ENCODE measurements around the gene BTBD2. TPM values are rescaled to one million over a fixed set of nuclear protein-coding genes. Genes with fewer than 3 reads are reported as not detected.

The BTBD2 gene
- total RNA-seq, 1 donor from 2014 or later, result 81.5 TPM

DNA sequence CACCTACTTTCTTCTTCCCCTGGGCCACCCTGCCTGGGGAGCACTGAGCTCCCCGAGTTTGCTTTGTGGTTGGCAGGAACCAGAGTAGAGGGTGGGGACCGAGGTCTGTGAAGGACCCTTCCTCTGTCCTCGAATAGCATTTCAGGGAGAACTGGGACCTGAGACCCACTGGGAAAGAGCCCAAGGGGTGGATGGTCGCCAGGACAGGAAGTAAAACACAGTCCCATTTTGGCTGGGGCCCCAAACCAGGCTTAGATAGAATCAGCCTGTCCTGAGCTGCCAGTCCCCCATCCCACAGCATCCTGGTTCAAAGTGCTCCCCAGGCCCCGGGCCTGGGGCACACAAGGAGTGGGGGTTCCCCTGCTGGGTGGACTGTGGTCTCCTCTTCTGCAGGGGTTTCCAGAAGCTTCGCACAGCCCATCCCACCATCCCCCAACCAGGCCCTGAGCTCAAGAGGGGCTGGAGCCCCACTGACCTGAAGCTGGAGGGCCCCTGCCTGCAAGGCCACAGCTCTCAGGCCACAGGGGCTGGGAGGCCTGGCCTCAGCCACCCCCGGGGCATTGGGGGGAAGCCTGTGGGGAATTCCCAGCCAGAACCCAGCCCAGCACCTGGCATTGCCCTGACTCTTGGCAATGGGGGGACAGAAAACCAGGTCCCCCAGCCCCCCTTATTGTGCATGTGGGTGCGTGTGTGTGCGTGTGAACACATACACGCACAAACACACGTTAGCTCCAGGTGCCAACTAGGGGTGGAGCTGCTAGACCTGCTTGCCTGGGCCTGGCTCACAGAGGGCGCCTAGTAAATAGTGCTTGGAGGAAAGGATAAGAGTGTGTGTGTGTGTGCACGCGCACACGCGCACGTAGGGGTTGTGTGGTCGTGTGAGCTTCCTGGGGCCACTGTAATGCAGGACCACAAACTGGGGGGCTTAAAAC lies 36.5 kb upstream of the BTBD2 start:
- no peaks in the 10 kb centered on the region for H3K36me3 ChIP-seq
- no peaks in the 10 kb centered on the region for H3K27me3 ChIP-seq
- H3K27ac ChIP-seq, result peak overlapping the region; percentile 99
- intact Hi-C loops (cut with DNase I), result no loop called here
- H3K4me3 ChIP-seq, result peak overlapping the region; percentile 93 to 99
- peaks cover 85% of the 10 kb centered on the region for H3K4me1 ChIP-seq
- H3K9me3 ChIP-seq, result no peaks in the 10 kb centered on the region
- DNase-seq (ENCODE audit: extremely low spot score in 2 of 2), result no peak
- TF ChIP-seq POLR2AphosphoS5 (IDR thresholded peaks at IDR 0.05; ENCODE audit: insufficient read depth in 1 of 2, low read depth in 1 of 2) (no peak), POLR2A (IDR thresholded peaks at IDR 0.05) (no peak)
- TF ChIP-seq, protein P1, sequence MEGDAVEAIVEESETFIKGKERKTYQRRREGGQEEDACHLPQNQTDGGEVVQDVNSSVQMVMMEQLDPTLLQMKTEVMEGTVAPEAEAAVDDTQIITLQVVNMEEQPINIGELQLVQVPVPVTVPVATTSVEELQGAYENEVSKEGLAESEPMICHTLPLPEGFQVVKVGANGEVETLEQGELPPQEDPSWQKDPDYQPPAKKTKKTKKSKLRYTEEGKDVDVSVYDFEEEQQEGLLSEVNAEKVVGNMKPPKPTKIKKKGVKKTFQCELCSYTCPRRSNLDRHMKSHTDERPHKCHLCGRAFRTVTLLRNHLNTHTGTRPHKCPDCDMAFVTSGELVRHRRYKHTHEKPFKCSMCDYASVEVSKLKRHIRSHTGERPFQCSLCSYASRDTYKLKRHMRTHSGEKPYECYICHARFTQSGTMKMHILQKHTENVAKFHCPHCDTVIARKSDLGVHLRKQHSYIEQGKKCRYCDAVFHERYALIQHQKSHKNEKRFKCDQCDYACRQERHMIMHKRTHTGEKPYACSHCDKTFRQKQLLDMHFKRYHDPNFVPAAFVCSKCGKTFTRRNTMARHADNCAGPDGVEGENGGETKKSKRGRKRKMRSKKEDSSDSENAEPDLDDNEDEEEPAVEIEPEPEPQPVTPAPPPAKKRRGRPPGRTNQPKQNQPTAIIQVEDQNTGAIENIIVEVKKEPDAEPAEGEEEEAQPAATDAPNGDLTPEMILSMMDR (IDR thresholded peaks at IDR 0.05), result no peak

DNA sequence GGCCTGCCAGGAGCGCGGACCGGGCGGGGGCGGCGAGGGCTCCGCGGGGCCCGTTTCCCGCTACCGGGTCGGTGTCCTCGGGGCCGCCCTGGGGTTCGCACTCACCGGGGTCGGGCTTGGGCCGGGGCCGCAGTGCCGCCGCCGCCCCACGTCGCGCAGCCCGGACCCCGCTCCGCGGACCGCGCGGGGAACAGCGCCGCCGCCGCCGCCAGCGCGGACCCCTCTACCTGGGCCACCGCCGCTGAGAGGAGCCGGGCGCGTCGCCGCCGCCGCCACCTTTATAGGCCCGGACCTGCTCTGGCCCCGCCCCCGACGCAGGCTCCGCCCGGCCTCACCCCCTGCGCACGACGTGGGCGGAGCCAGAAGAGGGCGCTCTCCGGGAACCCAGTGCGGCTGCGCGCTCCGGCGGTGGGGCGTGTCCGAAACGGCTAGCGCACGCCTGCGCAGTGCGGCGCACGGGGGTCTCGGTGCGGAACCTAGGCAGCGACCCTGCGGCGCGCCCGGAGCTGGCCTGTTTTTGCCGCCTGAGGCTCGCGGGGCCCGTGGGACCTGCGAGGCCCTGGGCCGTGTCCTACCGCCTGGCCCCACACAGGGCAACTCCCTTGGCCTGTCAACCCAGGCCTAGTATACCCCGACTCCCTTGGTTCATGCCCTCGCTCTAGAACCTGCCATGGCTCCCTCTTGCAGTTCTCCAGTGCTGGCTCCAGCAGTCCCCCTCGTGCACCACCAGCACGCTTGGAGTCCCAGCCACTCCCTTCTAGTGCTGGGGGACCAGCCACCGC lies 35.7 kb upstream of the BTBD2 start, which contains the start of gene MKNK2:
MKNK2 (minus strand) TSS at position 254 of the 782 bp plus-strand sequence. CDS start 393 bp downstream, outside the sequence.
- intact Hi-C loops (cut with DNase I), result no loop called here
- Histone ChIP-seq H3K4me1 (peaks cover 85% of the 10 kb centered on the region), H3K4me3 (peak within 1 kb of the TSS; percentile 93 to 99), H3K36me3 (peaks cover 0 to 7% of the 10 kb centered on the region in 2 donors), H3K27ac (peak within 1 kb of the TSS; percentile 100), H3K9me3 (no peaks in the 10 kb centered on the region), H3K27me3 (no peaks in the 10 kb centered on the region)
- TF ChIP-seq POLR2A (IDR thresholded peaks at IDR 0.05) (peak; percentile 86 to 99), POLR2AphosphoS5 (IDR thresholded peaks at IDR 0.05; ENCODE audit: insufficient read depth in 1 of 2, low read depth in 1 of 2) (peak; percentile 53 to 79)
- TF ChIP-seq, protein P1 (IDR thresholded peaks at IDR 0.05), result peak; percentile 14 to 62 (median 16)
- no peak for DNase-seq (ENCODE audit: extremely low spot score in 2 of 2)

DNA sequence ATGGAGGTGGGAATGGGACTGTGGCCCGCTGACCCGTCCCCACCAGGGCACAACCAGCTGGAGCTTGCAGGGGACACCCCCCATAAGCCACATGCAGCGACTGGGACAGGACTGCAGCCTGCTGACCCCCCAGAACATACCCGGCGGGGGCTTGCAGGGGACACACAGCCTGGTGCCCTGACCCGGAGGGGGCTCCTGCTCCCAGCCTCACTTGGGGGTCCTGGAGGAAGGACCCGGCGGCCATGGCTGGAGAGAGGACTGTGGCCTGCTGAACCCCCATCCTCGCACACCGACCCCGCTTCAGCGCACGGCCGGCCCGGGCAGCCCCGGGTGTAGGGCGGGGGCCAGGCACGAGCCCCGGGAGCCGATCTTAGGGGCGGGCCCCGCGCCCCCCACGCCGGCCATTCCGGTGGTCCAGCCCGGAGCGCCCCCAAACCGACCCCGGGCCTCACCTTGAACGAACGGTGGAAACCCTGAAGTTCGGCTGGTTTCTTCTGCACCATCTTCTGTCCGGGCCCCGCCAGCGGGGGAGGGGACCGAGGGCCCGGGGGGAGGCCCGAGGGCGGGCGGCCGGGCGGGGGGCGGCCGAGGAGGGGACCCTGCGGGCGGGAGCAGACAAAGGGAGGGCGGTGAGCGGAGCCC lies 35.0 kb upstream of the BTBD2 start:
- no peaks in the 10 kb centered on the region for H3K27me3 ChIP-seq
- DNase-seq (ENCODE audit: extremely low spot score in 2 of 2), result no peak
- peaks cover 85% of the 10 kb centered on the region for H3K4me1 ChIP-seq
- no peaks in the 10 kb centered on the region for H3K9me3 ChIP-seq
- H3K36me3 ChIP-seq, result peaks cover 0 to 14% of the 10 kb centered on the region in 2 donors
- peak overlapping the region; percentile 93 to 99 for H3K4me3 ChIP-seq
- intact Hi-C loops (cut with DNase I), result no loop called here
- H3K27ac ChIP-seq, result peak overlapping the region; percentile 100
- TF ChIP-seq POLR2A (IDR thresholded peaks at IDR 0.05) (no peak), POLR2AphosphoS5 (IDR thresholded peaks at IDR 0.05; ENCODE audit: insufficient read depth in 1 of 2, low read depth in 1 of 2) (peak in 1 of 2 donors; percentile 76)
- TF ChIP-seq, protein P1 (IDR thresholded peaks at IDR 0.05), result no peak

DNA sequence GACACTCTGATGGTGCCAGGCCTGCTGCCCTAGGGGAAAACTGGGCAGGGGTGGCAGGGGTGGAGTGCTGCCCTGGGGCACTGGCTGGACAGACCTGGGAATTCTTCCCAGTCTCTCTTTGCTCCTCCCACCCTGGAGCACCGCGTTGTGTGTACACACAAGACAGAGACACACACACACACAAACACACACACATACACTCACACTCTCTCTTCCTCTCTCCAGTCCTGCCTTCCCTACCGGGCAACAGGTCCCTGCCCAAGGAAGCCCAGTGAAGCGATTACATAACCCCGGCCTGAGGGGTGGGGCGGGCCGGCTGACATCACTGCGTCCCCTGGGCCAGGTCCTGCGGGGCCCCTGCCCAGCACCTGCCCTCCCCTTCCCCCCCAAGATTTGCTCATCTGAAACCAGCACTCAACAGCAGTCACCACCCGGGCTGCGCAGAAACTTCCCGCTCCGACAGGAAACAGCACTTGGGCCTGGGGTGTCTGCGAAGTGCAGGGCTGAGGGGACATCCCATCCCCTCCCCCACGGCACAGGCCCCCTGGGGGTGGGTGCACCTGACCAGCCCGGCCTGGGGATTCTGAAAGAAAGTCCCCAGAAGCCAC lies 34.3 kb upstream of the BTBD2 start:
- peaks cover 85% of the 10 kb centered on the region for H3K4me1 ChIP-seq
- TF ChIP-seq, protein P1 (IDR thresholded peaks at IDR 0.05), result no peak
- TF ChIP-seq POLR2AphosphoS5 (IDR thresholded peaks at IDR 0.05; ENCODE audit: insufficient read depth in 1 of 2, low read depth in 1 of 2) (peak; percentile 74 to 91), POLR2A (IDR thresholded peaks at IDR 0.05) (peak in 1 of 2 donors; percentile 62)
- no peak for DNase-seq (ENCODE audit: extremely low spot score in 2 of 2)
- H3K27me3 ChIP-seq, result no peaks in the 10 kb centered on the region
- peak overlapping the region; percentile 100 for H3K27ac ChIP-seq
- intact Hi-C loops (cut with DNase I), result no loop called here
- peaks cover 0 to 20% of the 10 kb centered on the region in 2 donors for H3K36me3 ChIP-seq
- peak overlapping the region; percentile 93 to 99 for H3K4me3 ChIP-seq
- H3K9me3 ChIP-seq, result no peaks in the 10 kb centered on the region

Measured in vagina (tissue), 2 donors.